Fibroblast of pulmonary artery (primary cell): Measurements from ENCODE around the gene CXCL10.

Experiments
- DNase-seq: peaks from one replicate; pipeline ENCODE4 v3.0.0-alpha.2; 2010; ENCODE audit warnings: low read depth
- H3K4me3 ChIP-seq: replicated peaks from 2 replicates; pipeline ENCODE4 v1.5.1; 2011; ENCODE audit warnings: low read depth, mild to moderate bottlenecking, control low read depth, low read length, moderate library complexity
- CTCF ChIP-seq: IDR thresholded peaks from 2 replicates; pipeline ENCODE4 v1.5.1; 2011; ENCODE audit warnings: mild to moderate bottlenecking, control low read depth, low read length, inconsistent platforms; ENCODE audit errors: missing control alignments

CXCL10 gene

DNA sequence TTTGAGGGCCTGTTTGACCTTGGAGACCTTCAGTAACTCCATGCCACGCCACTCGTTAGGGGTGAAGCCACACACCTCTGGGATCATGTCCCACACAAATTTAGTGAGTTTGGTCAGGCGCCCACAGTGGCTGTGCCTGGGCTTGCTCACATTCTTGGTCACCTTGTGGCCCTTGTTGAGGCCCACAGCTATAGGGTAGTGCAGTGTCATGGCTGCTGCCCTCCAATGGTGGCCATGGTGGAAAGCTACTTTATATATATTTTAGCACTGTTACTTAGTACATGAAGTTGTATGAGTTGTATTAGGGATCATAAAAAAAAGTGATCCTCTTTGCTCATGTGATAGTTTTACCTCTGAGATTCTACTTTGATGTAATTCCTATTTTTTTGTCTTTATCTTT is 13.6 kb upstream of the CXCL10 start:
- DNase-seq, result no peak
- TF ChIP-seq CTCF, result no peak
- no peak overlapping the region for H3K4me3 ChIP-seq

DNA sequence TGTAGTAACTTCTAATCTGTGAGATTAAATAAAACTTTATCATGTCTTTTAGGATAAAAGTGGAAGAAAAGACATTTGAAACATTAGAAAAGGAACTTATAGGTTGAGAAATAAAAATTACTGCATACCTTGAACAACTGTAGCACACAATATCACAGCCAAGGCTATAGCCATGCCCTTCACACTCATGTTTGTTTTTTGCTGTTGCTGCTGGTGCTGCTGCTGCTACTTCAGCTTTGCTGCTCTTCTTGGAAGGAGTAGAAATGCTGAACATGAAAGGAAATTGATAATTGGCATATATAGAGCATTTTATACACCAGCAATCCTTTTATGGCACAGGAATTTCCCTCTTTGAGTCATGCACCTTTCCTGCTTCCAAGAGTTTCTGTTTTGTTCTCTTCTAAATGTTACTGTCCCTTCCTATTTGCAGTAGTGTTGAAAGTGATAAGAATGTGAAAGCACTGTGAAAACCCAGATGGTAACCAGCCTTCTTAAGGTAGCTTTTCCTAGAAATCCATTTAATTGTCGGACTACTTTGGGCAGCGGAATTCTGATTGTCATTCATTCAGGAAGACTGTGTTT is 12.6 kb upstream of the CXCL10 start, which contains the start of gene CXCL11:
CXCL11 (minus strand) TSS at position 272 of the 582 bp plus-strand sequence; CDS start at position 189, 83 bp downstream.
- TF ChIP-seq CTCF, result no peak
- peak; percentile 14 for DNase-seq
- H3K4me3 ChIP-seq, result no peak within 1 kb of the TSS

DNA sequence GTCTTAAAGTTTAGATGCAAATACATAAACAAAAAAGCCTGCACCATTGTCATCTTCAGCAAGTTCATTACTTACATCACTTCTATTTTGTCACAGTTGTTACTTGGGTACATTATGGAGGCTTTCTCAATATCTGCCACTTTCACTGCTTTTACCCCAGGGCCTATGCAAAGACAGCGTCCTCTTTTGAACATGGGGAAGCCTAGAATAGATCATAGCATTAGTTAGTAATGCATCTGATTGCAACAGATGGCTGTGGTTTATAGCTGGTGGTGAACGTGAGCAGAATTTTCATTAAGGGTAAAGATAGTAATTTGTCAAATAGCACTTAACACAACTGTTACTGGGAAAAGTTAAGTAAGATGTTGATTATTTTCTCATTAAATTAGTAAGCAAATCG is 11.8 kb upstream of the CXCL10 start:
- TF ChIP-seq CTCF, result no peak
- DNase-seq, result no peak
- H3K4me3 ChIP-seq, result no peak overlapping the region

DNA sequence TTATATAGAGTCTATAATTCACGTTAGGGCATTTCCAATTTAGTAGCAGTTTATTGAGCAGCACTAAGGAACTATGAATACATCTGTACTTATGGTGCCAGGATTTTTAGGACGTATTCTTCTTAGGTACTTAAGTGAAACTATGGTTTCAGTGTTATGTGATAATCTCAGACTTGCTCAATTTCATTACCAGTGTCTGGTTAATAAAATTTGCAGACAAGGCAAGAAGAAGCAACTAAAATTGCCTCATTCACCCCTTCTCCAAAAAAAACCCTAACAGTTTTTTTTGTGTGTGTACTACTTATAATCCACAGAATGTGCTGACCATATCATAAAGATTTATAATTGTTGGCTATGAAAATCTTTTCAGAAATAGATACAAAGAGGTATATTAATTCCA is 6.0 kb upstream of the CXCL10 start:
- no peak for DNase-seq
- TF ChIP-seq CTCF, result no peak
- H3K4me3 ChIP-seq, result no peak overlapping the region

DNA sequence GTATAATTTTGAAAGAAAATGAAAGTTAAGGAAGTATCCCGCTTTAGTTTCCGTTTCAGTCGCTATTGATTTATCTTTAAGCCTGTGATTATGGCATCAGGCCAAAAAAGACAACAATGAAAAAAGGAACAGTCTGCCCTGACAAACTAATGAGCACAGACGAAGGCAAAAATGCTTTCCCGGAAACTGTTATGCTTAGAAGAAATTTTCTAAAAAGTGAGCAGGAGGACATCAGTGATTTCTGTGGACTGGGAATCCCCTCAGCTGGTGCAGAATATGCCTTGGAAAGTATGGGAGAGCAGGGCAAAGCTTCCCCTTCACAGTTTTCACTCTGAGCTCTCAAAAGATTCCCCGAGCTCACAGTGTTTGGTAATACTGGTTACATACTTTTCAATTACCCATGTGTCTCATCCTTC is 5.1 kb upstream of the CXCL10 start:
- peak; percentile 38 for DNase-seq

GRCh38 chr4:76024065-76024464 is 768 bp upstream of the CXCL10 start:
- no peak for DNase-seq
- no peak overlapping the region for H3K4me3 ChIP-seq
- TF ChIP-seq CTCF, result no peak

More for the DNA sequence above, 5.1 kb upstream of the CXCL10 start:
- no peak for TF ChIP-seq CTCF
- peak overlapping the region; percentile 30 for H3K4me3 ChIP-seq

GRCh38 chr4:76022677-76023076 is 620 bp downstream of the CXCL10 start:
- no peak for DNase-seq
- H3K4me3 ChIP-seq, result no peak overlapping the region
- TF ChIP-seq CTCF, result no peak
